T-helper 1 cell (primary cell): ENCODE data around the gene SLC12A1.

Experiments
- DNase-seq, 5 donors: peaks; one replicate each; pipeline ENCODE4 v3.0.0-alpha.2; 2012 to 2020

Gene SLC12A1

GRCh38 chr15:48244921-48245320 is 38.8 kb downstream of the SLC12A1 start:
- no peak for DNase-seq

- no peak for DNase-seq
These were observed 42.3 kb downstream of the SLC12A1 start for GRCh38 chr15:48248414-48248813.

- DNase-seq, result peak in 1 of 5 donors; percentile 20
These were observed 44.6 kb downstream of the SLC12A1 start for GRCh38 chr15:48250640-48251076.

GRCh38 chr15:48253172-48253571 is 47.1 kb downstream of the SLC12A1 start:
- no peak for DNase-seq

- no peak for DNase-seq
These were observed 59.0 kb downstream of the SLC12A1 start for GRCh38 chr15:48265135-48265534.

GRCh38 chr15:48266024-48266689 is 60.1 kb downstream of the SLC12A1 start:
- no peak for DNase-seq

- DNase-seq, result no peak
These were observed 61.7 kb downstream of the SLC12A1 start for GRCh38 chr15:48267766-48268165.

- no peak for DNase-seq
These were observed 66.9 kb downstream of the SLC12A1 start for GRCh38 chr15:48273049-48273448.

- no peak for DNase-seq
These were observed 72.6 kb downstream of the SLC12A1 start for GRCh38 chr15:48278666-48279065.

- no peak for DNase-seq
These were observed 73.5 kb downstream of the SLC12A1 start for GRCh38 chr15:48279608-48280007.

DNA sequence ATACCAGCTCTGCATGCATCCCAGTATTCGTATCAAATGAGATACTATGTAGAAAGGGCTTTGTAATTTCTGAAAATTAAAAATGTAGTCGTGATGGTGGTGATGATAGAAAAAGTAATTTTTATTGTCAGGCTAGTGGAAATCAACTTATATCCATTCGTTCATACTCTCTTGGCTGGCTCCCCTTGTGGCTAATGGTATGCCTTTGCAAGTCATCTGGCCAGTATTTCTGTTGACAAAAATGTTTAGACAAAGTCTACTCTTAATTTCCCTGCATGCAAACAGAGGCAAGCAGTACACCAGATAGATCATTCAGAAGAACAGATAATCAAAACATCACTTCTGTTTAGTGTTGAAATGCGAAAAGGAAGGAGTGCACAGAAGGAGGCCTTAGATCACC is 75.6 kb downstream of the SLC12A1 start:
- no peak for DNase-seq

GRCh38 chr15:48282216-48282615 is 76.1 kb downstream of the SLC12A1 start:
- DNase-seq, result no peak

GRCh38 chr15:48283396-48284145 is 77.5 kb downstream of the SLC12A1 start:
- no peak for DNase-seq

GRCh38 chr15:48285329-48286214 is 79.5 kb downstream of the SLC12A1 start:
- peak in 3 of 5 donors; percentile 16 to 50 (median 20) for DNase-seq

DNA sequence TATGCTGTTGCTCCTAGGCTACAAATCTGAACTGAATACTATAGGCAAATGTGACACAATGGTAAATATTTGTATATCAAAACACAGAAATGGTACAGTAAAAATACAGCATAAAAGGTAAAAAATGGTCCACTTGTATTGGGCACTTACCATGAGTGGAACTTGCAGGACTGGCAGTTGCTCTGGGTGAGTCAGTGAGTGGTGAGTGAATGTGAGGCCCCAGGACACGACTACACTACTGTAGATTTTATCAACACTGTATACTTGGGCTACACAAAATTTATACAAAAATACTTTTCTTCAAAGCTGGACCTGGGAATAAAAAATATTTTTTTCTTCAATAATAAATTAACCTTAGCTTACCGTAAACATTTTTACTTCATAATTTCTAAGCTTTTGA is 83.5 kb downstream of the SLC12A1 start:
- no peak for DNase-seq

GRCh38 chr15:48292458-48292857 is 86.4 kb downstream of the SLC12A1 start:
- peak in 1 of 5 donors; percentile 7 for DNase-seq

DNA sequence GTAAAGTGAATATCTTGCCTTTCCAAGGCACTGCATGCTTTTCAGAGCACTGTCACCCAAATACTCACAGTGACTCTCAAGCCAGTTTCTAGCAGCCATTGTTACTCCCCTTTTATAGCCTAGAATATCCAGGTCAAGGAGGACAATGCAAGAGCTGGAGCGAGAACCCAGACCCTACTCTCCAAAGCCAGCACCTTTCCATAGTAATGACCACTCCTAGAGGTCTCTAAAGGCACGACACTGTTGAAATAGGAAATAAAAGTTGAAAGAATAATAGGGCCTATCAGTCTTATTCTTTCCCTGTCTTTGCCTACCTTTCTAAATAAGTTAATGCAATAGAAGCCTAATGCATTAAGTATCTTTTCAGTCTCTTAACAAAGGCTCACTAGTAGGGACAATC is 91.6 kb downstream of the SLC12A1 start:
- no peak for DNase-seq

GRCh38 chr15:48298914-48299313 is 92.8 kb downstream of the SLC12A1 start:
- no peak for DNase-seq

- no peak for DNase-seq
These were observed 93.9 kb downstream of the SLC12A1 start for GRCh38 chr15:48300038-48300437.

GRCh38 chr15:48304398-48304797 is 98.3 kb downstream of the SLC12A1 start:
- no peak for DNase-seq

- no peak for DNase-seq
These were observed 100.5 kb downstream of the SLC12A1 start for GRCh38 chr15:48306639-48307038.

- DNase-seq, result no peak
These were observed 101.5 kb downstream of the SLC12A1 start for GRCh38 chr15:48307586-48307985.

GRCh38 chr15:48309740-48310139 is 103.6 kb downstream of the SLC12A1 start:
- no peak for DNase-seq
